NB4 (cell line): Measurements from ENCODE around the gene TMOD1.

Experiments
- POLR2A ChIP-seq: IDR thresholded peaks from 2 replicates; pipeline ENCODE4 v1.6.1; 2011; ENCODE audit warnings: mild to moderate bottlenecking; ENCODE audit not compliant: insufficient read length; ENCODE audit errors: extremely low read depth
- TF ChIP-seq, protein P1 (sequence below): IDR thresholded peaks from one replicate; pipeline ENCODE4 v1.5.1; 2012; ENCODE audit warnings: low read depth, low read length

GRCh38 chr9:97548379-97548778 lies 46.9 kb downstream of the TMOD1 start:
- TF ChIP-seq POLR2A = no peak
- TF ChIP-seq, protein P1, sequence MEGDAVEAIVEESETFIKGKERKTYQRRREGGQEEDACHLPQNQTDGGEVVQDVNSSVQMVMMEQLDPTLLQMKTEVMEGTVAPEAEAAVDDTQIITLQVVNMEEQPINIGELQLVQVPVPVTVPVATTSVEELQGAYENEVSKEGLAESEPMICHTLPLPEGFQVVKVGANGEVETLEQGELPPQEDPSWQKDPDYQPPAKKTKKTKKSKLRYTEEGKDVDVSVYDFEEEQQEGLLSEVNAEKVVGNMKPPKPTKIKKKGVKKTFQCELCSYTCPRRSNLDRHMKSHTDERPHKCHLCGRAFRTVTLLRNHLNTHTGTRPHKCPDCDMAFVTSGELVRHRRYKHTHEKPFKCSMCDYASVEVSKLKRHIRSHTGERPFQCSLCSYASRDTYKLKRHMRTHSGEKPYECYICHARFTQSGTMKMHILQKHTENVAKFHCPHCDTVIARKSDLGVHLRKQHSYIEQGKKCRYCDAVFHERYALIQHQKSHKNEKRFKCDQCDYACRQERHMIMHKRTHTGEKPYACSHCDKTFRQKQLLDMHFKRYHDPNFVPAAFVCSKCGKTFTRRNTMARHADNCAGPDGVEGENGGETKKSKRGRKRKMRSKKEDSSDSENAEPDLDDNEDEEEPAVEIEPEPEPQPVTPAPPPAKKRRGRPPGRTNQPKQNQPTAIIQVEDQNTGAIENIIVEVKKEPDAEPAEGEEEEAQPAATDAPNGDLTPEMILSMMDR = no peak
